ELR (cell line): ENCODE measurements around the gene CCDC30.

Experiments used
- DNase-seq: peaks from one replicate; pipeline ENCODE4 v3.0.0-alpha.2; 2015; ENCODE audit warnings: low read depth

CCDC30 gene

GRCh38 chr1:42462828-42463763 is at the start of gene CCDC30:
CCDC30 (plus strand) TSS chr1:42463286; CDS start chr1:42480552, 17,266 bp downstream.
- peak; percentile 99 for DNase-seq

GRCh38 chr1:42414551-42415496 is 48.3 kb upstream of the CCDC30 start:
- no peak for DNase-seq

GRCh38 chr1:42417166-42417565 is 45.9 kb upstream of the CCDC30 start:
- no peak for DNase-seq

GRCh38 chr1:42418516-42418915 is 44.6 kb upstream of the CCDC30 start:
- DNase-seq: no peak

- no peak for DNase-seq
These were observed 43.8 kb upstream of the CCDC30 start for GRCh38 chr1:42419126-42419821.

- no peak for DNase-seq
These were observed 43.0 kb upstream of the CCDC30 start for GRCh38 chr1:42420121-42420520.

- DNase-seq: peak; percentile 11
These were observed 42.0 kb upstream of the CCDC30 start for GRCh38 chr1:42420911-42421585.

GRCh38 chr1:42422737-42423136 is 40.3 kb upstream of the CCDC30 start:
- no peak for DNase-seq

GRCh38 chr1:42423681-42424080 is 39.4 kb upstream of the CCDC30 start:
- no peak for DNase-seq

- no peak for DNase-seq
These were observed 38.9 kb upstream of the CCDC30 start for GRCh38 chr1:42424201-42424600.

- DNase-seq: peak; percentile 17
These were observed 35.8 kb upstream of the CCDC30 start for GRCh38 chr1:42427240-42427639.

- peak; percentile 6 for DNase-seq
These were observed 33.5 kb upstream of the CCDC30 start for GRCh38 chr1:42429603-42430002.

GRCh38 chr1:42430286-42431135 is 32.6 kb upstream of the CCDC30 start:
- peak; percentile 44 for DNase-seq

- no peak for DNase-seq
These were observed 31.6 kb upstream of the CCDC30 start for GRCh38 chr1:42431514-42431913.

- DNase-seq: no peak
These were observed 30.4 kb upstream of the CCDC30 start for GRCh38 chr1:42432714-42433113.

GRCh38 chr1:42433369-42433768 is 29.7 kb upstream of the CCDC30 start:
- no peak for DNase-seq

GRCh38 chr1:42434340-42434739 is 28.7 kb upstream of the CCDC30 start:
- no peak for DNase-seq

- peak; percentile 91 for DNase-seq
These were observed 23.1 kb upstream of the CCDC30 start for GRCh38 chr1:42439940-42440339.

- DNase-seq: no peak
These were observed 20.4 kb upstream of the CCDC30 start for GRCh38 chr1:42442662-42443061.

GRCh38 chr1:42449256-42449655 is 13.8 kb upstream of the CCDC30 start:
- DNase-seq: no peak
